Endothelial cell of umbilical vein (primary cell): ENCODE data around the gene SLC37A1. TPM values are rescaled to one million over a fixed set of nuclear protein-coding genes. Genes with fewer than 3 reads are reported as not detected.

Source experiments
- BruUV-seq: library from RNA; stranded (reverse); fragments of 400-500 nt; replicated peaks from 2 replicates; lab custom pipeline; 2021; lab: Mats Ljungman, UMichigan
- CTCF ChIA-PET: fragments of 300-600, 350-600 bp; sonication (Branson Sonifier 250); formaldehyde crosslinking; loops from one replicate; lab custom pipeline; 2021; ENCODE audit warnings: antibody characterized with exemption, inconsistent platforms; lab: Charles Lee
- POLR2A ChIA-PET: fragments of 300-600, 350-600 bp; sonication (Branson Sonifier 250); formaldehyde crosslinking; loops from one replicate; lab custom pipeline; 2021; ENCODE audit warnings: antibody characterized with exemption, inconsistent platforms; lab: Charles Lee
- DNase-seq: peaks from one replicate; pipeline ENCODE4 v3.0.0-alpha.2; 2011; ENCODE audit warnings: low read depth, low spot score
- FAIRE-seq: peaks from 2 replicates; lab custom pipeline; 2011; peaks lifted over from hg19 to GRCh38; lab: Jason Lieb, UNC
- H2AFZ ChIP-seq: 2 replicates; pipeline ENCODE4 v1.6.0; 2012; ENCODE audit warnings: low read depth, low read length, control low read depth, inconsistent platforms
- H3K27ac ChIP-seq: 2 replicates; pipeline ENCODE4 v1.5.1; 2011; ENCODE audit warnings: low read depth, mild to moderate bottlenecking, control low read depth, low read length, moderate library complexity; ENCODE audit not compliant: insufficient read depth
- H3K27me3 ChIP-seq, 2 experiments: 2 replicates each; pipeline versions ENCODE4 v1.6.0 to v1.6.1; 2011; ENCODE audit warnings: low read length in 2 of 2, mixed read lengths in 1 of 2; ENCODE audit not compliant: control insufficient read depth in 2 of 2, insufficient read depth in 2 of 2
- H3K36me3 ChIP-seq, 2 experiments: 2 replicates in 1 of 2; 3 replicates in 1 of 2; pipeline ENCODE4 v1.5.1; 2011; ENCODE audit warnings: low read length in 2 of 2, mild to moderate bottlenecking in 1 of 2, moderate library complexity in 1 of 2; ENCODE audit not compliant: control insufficient read depth in 2 of 2, insufficient read depth in 2 of 2; ENCODE audit errors: extremely low read depth in 1 of 2
- H3K4me1 ChIP-seq: 3 replicates; pipeline ENCODE4 v1.5.1; 2011; ENCODE audit warnings: mild to moderate bottlenecking, low read length; ENCODE audit not compliant: control insufficient read depth, insufficient read depth; ENCODE audit errors: extremely low read depth
- H3K4me2 ChIP-seq: 2 replicates; pipeline ENCODE4 v1.6.1; 2011; ENCODE audit warnings: low read length, control low read depth, mixed read lengths; ENCODE audit not compliant: insufficient read depth
- H3K4me3 ChIP-seq, 3 experiments: fragments of 200-600 bp in 1 of 3; sonication (generic), shearing (Covaris generic) in 1 of 3; replicated peaks in 1 of 3; 2 replicates each; pipeline ENCODE4 v1.5.1; 2011 to 2016; ENCODE audit warnings: control low read depth in 3 of 3, low read length in 3 of 3, mild to moderate bottlenecking in 2 of 3, inconsistent platforms in 1 of 3, low read depth in 1 of 3, moderate library complexity in 1 of 3; ENCODE audit not compliant: insufficient read depth in 1 of 3
- H3K79me2 ChIP-seq: 2 replicates; pipeline ENCODE4 v1.6.0; 2012; ENCODE audit warnings: low read length, inconsistent platforms; ENCODE audit not compliant: control insufficient read depth, insufficient read depth
- H3K9ac ChIP-seq: replicated peaks from 2 replicates; pipeline ENCODE3; 2011; ENCODE audit warnings: low read length, control low read depth; ENCODE audit not compliant: insufficient read depth; ENCODE audit errors: extremely low read depth
- H3K9me1 ChIP-seq: replicated peaks from 3 replicates; pipeline ENCODE4 v1.6.0; 2011; ENCODE audit warnings: mild to moderate bottlenecking, low read length; ENCODE audit not compliant: control insufficient read depth, insufficient read depth; ENCODE audit errors: extremely low read depth
- H3K9me3 ChIP-seq: replicated peaks from 2 replicates; pipeline ENCODE4 v1.5.1; 2012; ENCODE audit warnings: low read length, inconsistent platforms; ENCODE audit not compliant: control insufficient read depth, insufficient read depth
- H4K20me1 ChIP-seq: replicated peaks from 2 replicates; pipeline ENCODE3; 2011; ENCODE audit warnings: mild to moderate bottlenecking, low read length; ENCODE audit not compliant: control insufficient read depth, insufficient read depth; ENCODE audit errors: extremely low read depth
- CTCF ChIP-seq, 2 donors: IDR thresholded peaks; 1 replicate in 1 of 2; 2 replicates in 1 of 2; pipeline ENCODE4 v1.5.1; 2011; ENCODE audit warnings: low read length in 2 of 2, mild to moderate bottlenecking in 2 of 2, moderate library complexity in 2 of 2, control low read depth in 1 of 2, inconsistent platforms in 1 of 2, low read depth in 1 of 2; ENCODE audit not compliant: insufficient read depth in 1 of 2; ENCODE audit errors: extremely low read depth in 1 of 2
- EZH2 ChIP-seq: IDR thresholded peaks from 2 replicates; pipeline ENCODE4 v1.6.1; 2012; ENCODE audit warnings: borderline replicate concordance, low read depth, mild to moderate bottlenecking, moderate library complexity, low read length, inconsistent platforms; ENCODE audit not compliant: severe bottlenecking
- FOS ChIP-seq: IDR thresholded peaks from 2 replicates; pipeline ENCODE4 v1.6.1; 2011; ENCODE audit warnings: mild to moderate bottlenecking, low read length, moderate library complexity, borderline replicate concordance; ENCODE audit not compliant: insufficient read depth
- GATA2 ChIP-seq: IDR thresholded peaks from 2 replicates; pipeline ENCODE4 v1.7.0; 2011; ENCODE audit warnings: low read depth, mild to moderate bottlenecking, moderate library complexity, mixed read lengths, low read length; ENCODE audit not compliant: insufficient read length, insufficient read depth
- JUN ChIP-seq: IDR thresholded peaks from 2 replicates; pipeline ENCODE4 v1.6.1; 2011; ENCODE audit warnings: borderline replicate concordance, low read depth; ENCODE audit not compliant: insufficient read length, insufficient read depth
- MAX ChIP-seq: IDR thresholded peaks from 2 replicates; pipeline ENCODE4 v1.6.1; 2011; ENCODE audit not compliant: insufficient read depth, insufficient read length
- MYC ChIP-seq: IDR thresholded peaks from one replicate; pipeline ENCODE4 v1.6.1; 2011; ENCODE audit warnings: mild to moderate bottlenecking, low read depth, low read length
- POLR2A ChIP-seq: IDR thresholded peaks from 2 replicates; pipeline ENCODE4 v1.6.1; 2012; ENCODE audit warnings: low read depth, mild to moderate bottlenecking, control low read depth, low read length
- POLR2AphosphoS5 ChIP-seq: IDR thresholded peaks from 2 replicates; pipeline ENCODE4 v1.6.1; 2012; ENCODE audit warnings: low read depth, mild to moderate bottlenecking, control low read depth, low read length, moderate library complexity; ENCODE audit not compliant: insufficient read depth
- dilution Hi-C: fragments of 300-500 bp; cut with MboI; formaldehyde crosslinking; loops from one replicate; pipeline ENCODE4 v1.15.0; 2019; ENCODE audit warnings: low sequenced_read_pairs; ENCODE audit not compliant: extremely low pct_ligation_motif_present
- intact Hi-C: fragments of 100-400 bp; cut with micrococcal nuclease; formaldehyde crosslinking; loops from one replicate; pipeline ENCODE4 v1.10.0; 2022
- polyA plus RNA-seq, 4 experiments: library from polyadenylated mRNA; depleted of rRNA in 3 of 4; stranded (reverse) in 3 of 4; unstranded in 1 of 4; fragments of >200 nt; gene quantifications; 2 replicates each; pipeline versions ENCODE4 v1.2.1 to v1.2.3, GENCODE V29; 2011 to 2012; ENCODE audit warnings: missing spikeins in 1 of 4
- total RNA-seq: library from RNA; stranded (reverse); gene quantifications from 2 replicates; pipeline ENCODE4 v1.2.3, GENCODE V29; 2021

The SLC37A1 gene
- total and polyA plus RNA-seq, 2 donors (not counting 3 experiments of a cell fraction or from before 2014, with no cell fraction given): 4.7 to 7.6 TPM

GRCh38 chr21:42564561-42564971, 50.9 kb downstream of the SLC37A1 start:
- no peak overlapping the region for H3K9ac ChIP-seq
- no peak overlapping the region for H3K4me3 ChIP-seq
- H3K4me1 ChIP-seq: no peaks in the 10 kb centered on the region
- BruUV-seq: no TSS peak
- H3K9me1 ChIP-seq: no peaks in the 10 kb centered on the region
- DNase-seq (no peak), FAIRE-seq (no peak)
- H2AFZ ChIP-seq: no peak overlapping the region
- ChIA-PET CTCF (no interaction called here), POLR2A (no interaction called here)
- intact Hi-C loops (no loop called here), dilution Hi-C loops (no loop called here)
- no peaks in the 10 kb centered on the region for H3K27me3 ChIP-seq
- no peaks in the 10 kb centered on the region for H3K36me3 ChIP-seq
- no peak overlapping the region for H3K27ac ChIP-seq
- H3K9me3 ChIP-seq: no peaks in the 10 kb centered on the region
- no peaks in the 10 kb centered on the region for H3K79me2 ChIP-seq
- no peak overlapping the region for H3K4me2 ChIP-seq
- H4K20me1 ChIP-seq: no peaks in the 10 kb centered on the region
- TF ChIP-seq FOS: no peak
- TF ChIP-seq JUN: no peak
- no peak for TF ChIP-seq CTCF (IDR thresholded peaks at IDR 0.05; ENCODE audit: extremely low read depth in 1 of 2, insufficient read depth in 1 of 2, low read depth in 1 of 2, low read length in 2 of 2)
- TF ChIP-seq MYC: no peak
- no peak for TF ChIP-seq MAX
- no peak for TF ChIP-seq GATA2
- TF ChIP-seq POLR2A: no peak
- no peak for TF ChIP-seq POLR2AphosphoS5
- no peak for TF ChIP-seq EZH2
